PC-9 (cell line): ENCODE data around the gene IMPDH2.

Experiments
- CTCF ChIP-seq: fragments of 200-600 bp; sonication (generic); conservative IDR thresholded peaks from 2 replicates; pipeline ENCODE4 v1.6.1; 2017; ENCODE audit warnings: mixed run types, antibody characterized with exemption, mild to moderate bottlenecking, moderate library complexity
- EZH2 ChIP-seq: fragments of 200-600 bp; sonication (generic); IDR thresholded peaks from 2 replicates; pipeline ENCODE4 v1.8.0; 2017; ENCODE audit warnings: antibody characterized with exemption, low read depth

DNA sequence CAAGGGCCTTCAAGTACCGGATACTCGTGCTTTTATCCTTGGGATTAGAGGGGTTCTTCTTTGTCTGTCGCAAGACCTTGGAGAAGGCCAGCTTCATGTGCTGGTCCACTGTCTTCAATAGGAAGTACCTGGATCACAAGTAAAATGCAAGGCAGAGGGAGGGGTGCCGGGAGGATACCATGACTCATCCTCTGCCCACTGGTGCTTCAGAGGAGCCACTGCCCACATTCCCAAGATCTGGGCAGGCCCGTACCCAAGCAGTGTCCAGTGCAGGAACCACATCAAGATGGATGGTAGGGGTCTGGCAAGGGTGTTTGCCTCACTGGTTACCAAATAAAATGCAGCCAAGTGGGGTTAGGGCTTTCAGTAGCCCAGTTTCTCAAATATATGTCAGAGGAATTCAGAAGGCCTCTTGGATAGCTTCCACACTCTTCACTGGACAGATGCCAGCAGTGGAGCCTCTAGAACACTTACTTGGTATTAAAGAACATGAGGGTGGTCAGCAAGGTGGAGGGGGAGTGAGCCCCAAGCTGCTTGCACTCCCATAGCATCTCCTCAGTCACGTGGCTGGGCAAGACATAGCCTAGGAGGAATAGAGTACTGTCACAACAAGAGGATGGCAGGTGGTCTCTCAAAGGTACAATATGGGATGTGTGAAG, 3.6 kb upstream of the IMPDH2 start:
- TF ChIP-seq CTCF (no peak), EZH2 (no peak)
